GM12892 (cell line): Measurements from ENCODE around the gene TCF7.
"Not testable (repeated sequence)": the region's sequence is repeated elsewhere in the genome, so short reads cannot be mapped to it uniquely, and the experiment has no call there.

Experiments used
- DNase-seq: peaks from one replicate; pipeline ENCODE4 v3.0.0; 2011; ENCODE audit not compliant: insufficient read length
- FAIRE-seq: peaks from 2 replicates; lab custom pipeline; 2011; peaks lifted over from hg19 to GRCh38; lab: Jason Lieb, UNC
- POLR2A ChIP-seq: IDR thresholded peaks from 2 replicates; pipeline ENCODE4 v1.6.1; 2011; ENCODE audit warnings: low read depth, low read length, control low read depth
- POLR2AphosphoS5 ChIP-seq: IDR thresholded peaks from 2 replicates; pipeline ENCODE4 v1.6.1; 2011; ENCODE audit warnings: low read depth, low read length, control low read depth
- TAF1 ChIP-seq: IDR thresholded peaks from 2 replicates; pipeline ENCODE4 v1.6.1; 2011; ENCODE audit warnings: low read depth, mild to moderate bottlenecking, control low read depth, low read length, borderline replicate concordance

The TCF7 gene

GRCh38 chr5:134145041-134145757, 30.7 kb downstream of the TCF7 start:
- DNase-seq = no peak
- no peak for TF ChIP-seq TAF1
- no peak for TF ChIP-seq POLR2A
- no peak for TF ChIP-seq POLR2AphosphoS5
- FAIRE-seq = no peak

DNA sequence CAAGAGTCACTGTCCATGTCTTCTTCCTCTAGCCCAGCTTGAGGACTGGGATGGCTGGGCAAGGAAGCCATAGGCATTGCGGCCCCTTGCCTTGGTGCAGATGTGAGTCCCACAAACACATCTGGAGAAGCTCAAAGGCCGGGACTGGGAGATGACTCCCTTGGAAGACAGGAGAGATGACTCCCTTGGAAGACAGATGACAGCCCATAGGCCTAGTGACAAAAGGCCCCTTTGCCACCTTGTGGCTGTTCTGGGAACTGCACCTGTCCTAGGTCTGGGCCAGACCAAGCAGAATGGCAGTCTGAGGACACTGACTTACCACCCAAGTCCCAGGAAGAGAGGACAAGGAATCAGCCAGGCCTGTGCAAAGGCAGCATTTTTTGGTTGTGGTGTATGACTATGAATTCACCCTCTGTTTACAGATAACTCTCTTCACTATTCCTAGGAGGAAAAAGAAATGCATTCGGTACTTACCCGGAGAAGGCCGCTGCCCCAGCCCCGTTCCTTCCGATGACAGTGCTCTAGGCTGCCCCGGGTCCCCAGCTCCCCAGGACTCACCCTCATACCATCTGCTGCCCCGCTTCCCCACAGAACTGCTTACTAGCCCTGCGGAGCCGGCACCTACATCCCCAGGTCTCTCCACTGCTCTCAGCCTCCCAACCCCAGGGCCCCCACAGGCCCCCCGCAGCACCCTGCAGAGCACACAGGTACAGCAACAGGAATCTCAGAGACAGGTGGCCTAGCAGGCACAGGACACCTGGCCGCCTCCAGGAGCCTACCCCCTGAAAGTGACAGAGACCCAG, 31.5 kb downstream of the TCF7 start:
- peak; percentile 91 for FAIRE-seq
- DNase-seq = peak; percentile 56
- no peak for TF ChIP-seq POLR2AphosphoS5
- peak; percentile 36; the same call in 1 of the 2 replicates for TF ChIP-seq POLR2A

- FAIRE-seq (no peak), DNase-seq (no peak)
- TF ChIP-seq POLR2A (peak; percentile 58), POLR2AphosphoS5 (no peak)
Measured at GRCh38 chr5:134146651-134147518, 32.4 kb downstream of the TCF7 start.

DNA sequence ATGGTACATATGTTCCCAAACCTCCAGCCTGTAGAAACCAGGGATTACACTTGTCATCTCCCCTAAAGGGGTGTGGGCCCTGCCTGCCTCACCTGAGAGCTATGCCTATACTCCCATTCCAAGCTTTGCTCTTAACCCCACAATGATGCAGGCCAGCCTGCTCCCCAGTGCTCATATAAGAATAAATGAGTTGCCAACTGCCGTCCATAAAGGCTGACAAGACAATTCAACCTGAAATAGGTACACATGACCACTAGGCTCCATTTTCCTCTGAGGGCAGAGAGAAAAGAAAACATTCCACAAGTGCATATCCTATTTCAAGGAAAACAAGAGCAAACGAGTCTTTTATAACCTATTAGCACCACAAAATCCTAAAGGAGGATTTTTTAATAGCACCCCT, 33.8 kb downstream of the TCF7 start:
- no peak for TF ChIP-seq POLR2A
- FAIRE-seq = no peak
- DNase-seq = no peak

- no peak for TF ChIP-seq POLR2A
- 0 out of 2 replicates have a peak, but pooled peaks have one; percentile 58 for TF ChIP-seq POLR2AphosphoS5
- TF ChIP-seq TAF1 = no peak
- no peak for FAIRE-seq
- DNase-seq = no peak
Measured at GRCh38 chr5:134148986-134149539, 34.6 kb downstream of the TCF7 start.

DNA sequence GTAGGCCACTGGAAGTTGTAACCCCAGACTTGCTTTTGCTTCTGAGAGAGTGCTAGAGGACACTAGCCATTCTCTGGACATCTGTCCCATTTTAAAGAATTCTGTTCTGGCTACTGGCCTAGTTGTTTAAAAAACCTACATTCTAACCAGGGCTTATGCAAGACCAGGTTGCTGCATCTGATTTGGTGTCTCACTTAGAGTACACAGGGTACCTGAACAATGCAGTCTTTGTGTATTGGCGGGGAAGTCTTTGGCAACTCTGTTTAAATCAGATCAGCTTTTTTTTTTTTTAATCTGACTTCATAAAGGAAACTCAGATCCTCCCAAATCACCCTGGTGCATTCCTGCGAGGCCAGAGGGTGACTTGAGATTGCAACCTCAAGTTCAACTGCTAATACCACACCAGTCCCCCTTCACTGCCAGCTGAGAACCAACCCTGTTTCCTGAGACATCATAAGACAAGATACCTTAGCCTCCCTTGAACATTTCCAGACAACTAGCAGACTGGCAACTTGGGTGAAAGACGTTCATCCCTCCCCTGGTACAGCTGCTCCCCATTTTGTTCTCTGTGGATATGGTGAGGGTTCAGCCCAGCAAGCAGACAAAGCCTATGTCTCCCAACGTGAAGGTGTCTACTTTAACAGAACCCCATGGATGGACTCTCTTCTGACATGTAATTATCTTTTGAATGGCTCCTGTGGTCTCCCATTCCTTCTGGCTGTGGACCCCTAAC, 35.3 kb downstream of the TCF7 start:
- DNase-seq (no peak), FAIRE-seq (no peak)
- no peak for TF ChIP-seq TAF1
- peak; percentile 23; the same call in 1 of the 2 replicates for TF ChIP-seq POLR2A
- TF ChIP-seq POLR2AphosphoS5 = no peak

GRCh38 chr5:134151723-134152122, 37.2 kb downstream of the TCF7 start:
- no peak for DNase-seq
- FAIRE-seq = peak; percentile 44
- TF ChIP-seq POLR2AphosphoS5 = no peak
- TF ChIP-seq POLR2A = no peak
- TF ChIP-seq TAF1 = no peak

DNA sequence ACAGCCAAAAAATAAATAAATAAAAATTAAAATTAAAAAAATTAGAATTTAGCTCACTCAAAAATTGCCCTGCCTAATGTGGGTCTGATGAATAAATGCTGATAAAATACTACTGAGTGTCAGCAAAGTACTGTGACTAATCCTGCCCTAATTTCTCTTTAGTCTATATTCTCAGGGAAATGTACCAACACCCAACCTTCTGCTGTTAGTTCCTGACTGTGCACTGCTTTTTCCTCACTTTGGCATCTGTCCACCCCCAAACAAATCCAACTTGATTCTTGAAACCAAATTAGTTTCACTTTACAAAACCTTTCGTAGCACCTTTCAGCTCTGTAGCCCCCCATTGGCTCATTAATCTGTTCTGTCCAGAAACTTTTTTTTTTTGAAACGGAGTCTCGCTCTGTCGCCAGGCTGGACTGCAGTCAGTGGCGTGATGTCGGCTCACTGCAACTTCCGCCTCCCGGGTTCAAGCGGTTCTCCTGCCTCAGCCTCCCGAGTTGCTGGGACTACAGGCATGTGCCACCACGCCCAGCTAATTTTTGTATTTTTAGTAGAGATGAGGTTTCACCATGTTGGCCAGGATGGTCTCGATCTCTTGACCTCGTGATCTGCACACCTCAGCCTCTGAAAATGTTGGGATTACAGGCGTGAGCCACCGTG, 37.8 kb downstream of the TCF7 start:
- FAIRE-seq = not testable (repeated sequence)

DNA sequence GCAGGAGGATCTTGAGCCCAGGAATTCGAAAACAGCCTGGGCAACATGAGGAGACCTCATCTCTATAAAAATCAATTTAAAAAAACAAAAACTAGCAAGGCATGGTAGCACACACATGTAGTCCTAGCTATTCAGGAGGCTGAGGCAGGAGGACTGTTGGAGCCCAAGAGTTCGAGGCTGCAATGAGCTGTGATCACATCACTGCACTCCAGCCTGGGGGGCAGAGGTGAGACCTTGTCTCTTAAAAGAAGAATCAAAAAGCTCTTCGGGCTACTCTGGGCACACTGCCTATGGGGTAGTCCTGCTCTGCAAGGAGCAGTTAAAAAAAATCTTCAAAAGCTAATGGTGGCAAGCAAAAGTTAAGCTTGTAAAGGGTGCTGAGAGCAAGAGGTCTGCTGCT, 38.8 kb downstream of the TCF7 start:
- TF ChIP-seq POLR2A (0 out of 2 replicates have a peak, but pooled peaks have one; percentile 14), POLR2AphosphoS5 (no peak)
- FAIRE-seq (no peak), DNase-seq (no peak)

More for the DNA sequence above, 37.8 kb downstream of the TCF7 start:
- not testable (repeated sequence) for DNase-seq

DNA sequence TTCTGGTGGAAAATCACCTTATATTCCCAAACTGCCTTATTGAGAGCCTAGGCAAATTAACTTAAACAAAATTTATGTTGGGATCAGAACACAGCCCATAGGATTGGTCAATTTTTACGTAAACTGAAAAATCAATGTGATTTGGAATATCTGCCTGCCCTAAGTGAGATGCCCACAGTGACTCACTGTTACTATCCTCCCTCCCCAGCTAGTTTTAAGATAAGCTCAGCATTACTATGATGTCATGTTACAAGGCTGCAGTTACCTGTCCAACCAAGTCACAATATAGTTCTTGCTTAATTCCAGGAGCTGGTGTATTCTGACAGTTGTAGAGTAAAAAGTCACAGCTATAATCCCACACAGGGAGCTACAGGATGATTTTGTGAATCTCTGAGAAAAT, 39.2 kb downstream of the TCF7 start:
- no peak for FAIRE-seq
- TF ChIP-seq TAF1 = no peak
- no peak for TF ChIP-seq POLR2A
- TF ChIP-seq POLR2AphosphoS5 = no peak

More for the DNA sequence above, 39.2 kb downstream of the TCF7 start:
- DNase-seq = no peak
